Daoy (cell line): ENCODE data around the gene UBC. TPM values are rescaled to one million over a fixed set of nuclear protein-coding genes. Genes with fewer than 3 reads are reported as not detected.
"Not testable (repeated sequence)": the region's sequence is repeated elsewhere in the genome, so short reads cannot be mapped to it uniquely, and the experiment has no call there.

Experiments
- DNase-seq: peaks from one replicate; pipeline ENCODE4 v3.0.0-alpha.2; 2015; ENCODE audit warnings: low read depth
- total RNA-seq: library from RNA; depleted of rRNA; stranded (reverse); fragments of >200 nt; shearing (Covaris generic); gene quantifications from 2 replicates; pipeline ENCODE4 v1.2.3, GENCODE V29; 2014

The UBC gene
- total RNA-seq, 1 experiment from 2014 or later: 1,360 TPM

GRCh38 chr12:124931528-124931927, 17.1 kb upstream of the UBC start:
- not testable (repeated sequence) for DNase-seq

- no peak for DNase-seq
Measured at GRCh38 chr12:124930586-124930985, 16.1 kb upstream of the UBC start.

- DNase-seq: no peak
Measured at GRCh38 chr12:124929649-124930419, 15.4 kb upstream of the UBC start.

- DNase-seq: no peak
Measured at GRCh38 chr12:124928912-124929530, 14.6 kb upstream of the UBC start.

GRCh38 chr12:124928095-124928911, 13.9 kb upstream of the UBC start:
- peak; percentile 93 for DNase-seq

GRCh38 chr12:124927201-124928094, 13.0 kb upstream of the UBC start:
- DNase-seq: peak; percentile 84

GRCh38 chr12:124925782-124926181, 11.3 kb upstream of the UBC start:
- not testable (repeated sequence) for DNase-seq

GRCh38 chr12:124925117-124925516, 10.7 kb upstream of the UBC start:
- DNase-seq: no peak

- peak; percentile 57 for DNase-seq
Measured at GRCh38 chr12:124923905-124924734, 9.7 kb upstream of the UBC start.

GRCh38 chr12:124921200-124922031, 7.0 kb upstream of the UBC start:
- DNase-seq: peak; percentile 80

- no peak for DNase-seq
Measured at GRCh38 chr12:124920353-124920935, 6.0 kb upstream of the UBC start.

- DNase-seq: peak; percentile 78
Measured at GRCh38 chr12:124919521-124920352, 5.3 kb upstream of the UBC start.

GRCh38 chr12:124918622-124918988, 4.2 kb upstream of the UBC start:
- not testable (repeated sequence) for DNase-seq

- no peak for DNase-seq
Measured at GRCh38 chr12:124917841-124918621, 3.6 kb upstream of the UBC start.

GRCh38 chr12:124917135-124917840, 2.8 kb upstream of the UBC start:
- peak; percentile 100 for DNase-seq

- peak; percentile 94 for DNase-seq
Measured at GRCh38 chr12:124916374-124917134, 2.1 kb upstream of the UBC start.
